HepG2 (cell line): ENCODE data around the gene ATG9A. TPM values are rescaled to one million over a fixed set of nuclear protein-coding genes. Genes with fewer than 3 reads are reported as not detected.

Source experiments
- AKNA ChIP-seq: sonication (generic); formaldehyde crosslinking; IDR thresholded peaks from 2 replicates; pipeline ENCODE4 v1.4.0; 2020; ENCODE audit warnings: missing genetic modification reagents, borderline replicate concordance
- NFE2L2 ChIP-seq: fragments of 150-350 bp; IDR thresholded peaks from 2 replicates; pipeline ENCODE4 v1.6.1; 2014; ENCODE audit warnings: low read length
- NFRKB ChIP-seq: fragments of 450-650 bp; IDR thresholded peaks from 2 replicates; pipeline ENCODE4 v1.6.1; 2017
- SNAPC4 ChIP-seq: sonication (generic); formaldehyde crosslinking; IDR thresholded peaks from 2 replicates; pipeline ENCODE4 v1.4.0; 2020; ENCODE audit warnings: mild to moderate bottlenecking, missing genetic modification reagents
- polyA plus RNA-seq, 8 experiments: library from polyadenylated mRNA; depleted of rRNA in 3 of 8; stranded (reverse) in 7 of 8; unstranded in 1 of 8; fragments of >200 nt; fragmentation: Illumina TruSeq in 4 of 8; extraction: Trizol in 4 of 8; gene quantifications; 2 replicates each; pipeline versions ENCODE4 v1.2.1 to v1.2.3, GENCODE V29; 2011 to 2016; ENCODE audit warnings: low read depth in 4 of 8, missing spikeins in 1 of 8, mixed read lengths in 1 of 8; ENCODE audit not compliant: insufficient read depth in 1 of 8
- total RNA-seq, 5 experiments: library from RNA; depleted of rRNA; stranded (reverse); fragments of >200 nt; fragmentation: Illumina TruSeq; extraction: Trizol; gene quantifications; 2 replicates each; pipeline ENCODE4 v1.2.3, GENCODE V29; 2016; ENCODE audit warnings: low read depth in 1 of 5
- TF ChIP-seq, protein P1 (sequence below): sonication (generic); formaldehyde crosslinking; IDR thresholded peaks from 2 replicates; pipeline ENCODE4 v1.4.0; 2020; ENCODE audit warnings: mild to moderate bottlenecking, missing genetic modification reagents
- TF ChIP-seq, protein P2 (sequence below): sonication (generic); formaldehyde crosslinking; IDR thresholded peaks from 2 replicates; pipeline ENCODE4 v1.4.0; 2020; ENCODE audit warnings: missing genetic modification reagents

ATG9A gene
- total and polyA plus RNA-seq, 2 of the 13 experiments (the other 11 are each of a cell fraction or from before 2014, with no cell fraction given), result 35.0 to 131 TPM

GRCh38 chr2:219249203-219249980 is 20.0 kb upstream of the ATG9A start (continued):
- no peak for TF ChIP-seq AKNA (CRISPR knock-in tag)
- TF ChIP-seq, protein P1, sequence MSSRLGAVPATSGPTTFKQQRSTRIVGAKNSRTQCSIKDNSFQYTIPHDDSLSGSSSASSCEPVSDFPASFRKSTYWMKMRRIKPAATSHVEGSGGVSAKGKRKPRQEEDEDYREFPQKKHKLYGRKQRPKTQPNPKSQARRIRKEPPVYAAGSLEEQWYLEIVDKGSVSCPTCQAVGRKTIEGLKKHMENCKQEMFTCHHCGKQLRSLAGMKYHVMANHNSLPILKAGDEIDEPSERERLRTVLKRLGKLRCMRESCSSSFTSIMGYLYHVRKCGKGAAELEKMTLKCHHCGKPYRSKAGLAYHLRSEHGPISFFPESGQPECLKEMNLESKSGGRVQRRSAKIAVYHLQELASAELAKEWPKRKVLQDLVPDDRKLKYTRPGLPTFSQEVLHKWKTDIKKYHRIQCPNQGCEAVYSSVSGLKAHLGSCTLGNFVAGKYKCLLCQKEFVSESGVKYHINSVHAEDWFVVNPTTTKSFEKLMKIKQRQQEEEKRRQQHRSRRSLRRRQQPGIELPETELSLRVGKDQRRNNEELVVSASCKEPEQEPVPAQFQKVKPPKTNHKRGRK, result no peak
- no peak for TF ChIP-seq SNAPC4
- TF ChIP-seq, protein P2, sequence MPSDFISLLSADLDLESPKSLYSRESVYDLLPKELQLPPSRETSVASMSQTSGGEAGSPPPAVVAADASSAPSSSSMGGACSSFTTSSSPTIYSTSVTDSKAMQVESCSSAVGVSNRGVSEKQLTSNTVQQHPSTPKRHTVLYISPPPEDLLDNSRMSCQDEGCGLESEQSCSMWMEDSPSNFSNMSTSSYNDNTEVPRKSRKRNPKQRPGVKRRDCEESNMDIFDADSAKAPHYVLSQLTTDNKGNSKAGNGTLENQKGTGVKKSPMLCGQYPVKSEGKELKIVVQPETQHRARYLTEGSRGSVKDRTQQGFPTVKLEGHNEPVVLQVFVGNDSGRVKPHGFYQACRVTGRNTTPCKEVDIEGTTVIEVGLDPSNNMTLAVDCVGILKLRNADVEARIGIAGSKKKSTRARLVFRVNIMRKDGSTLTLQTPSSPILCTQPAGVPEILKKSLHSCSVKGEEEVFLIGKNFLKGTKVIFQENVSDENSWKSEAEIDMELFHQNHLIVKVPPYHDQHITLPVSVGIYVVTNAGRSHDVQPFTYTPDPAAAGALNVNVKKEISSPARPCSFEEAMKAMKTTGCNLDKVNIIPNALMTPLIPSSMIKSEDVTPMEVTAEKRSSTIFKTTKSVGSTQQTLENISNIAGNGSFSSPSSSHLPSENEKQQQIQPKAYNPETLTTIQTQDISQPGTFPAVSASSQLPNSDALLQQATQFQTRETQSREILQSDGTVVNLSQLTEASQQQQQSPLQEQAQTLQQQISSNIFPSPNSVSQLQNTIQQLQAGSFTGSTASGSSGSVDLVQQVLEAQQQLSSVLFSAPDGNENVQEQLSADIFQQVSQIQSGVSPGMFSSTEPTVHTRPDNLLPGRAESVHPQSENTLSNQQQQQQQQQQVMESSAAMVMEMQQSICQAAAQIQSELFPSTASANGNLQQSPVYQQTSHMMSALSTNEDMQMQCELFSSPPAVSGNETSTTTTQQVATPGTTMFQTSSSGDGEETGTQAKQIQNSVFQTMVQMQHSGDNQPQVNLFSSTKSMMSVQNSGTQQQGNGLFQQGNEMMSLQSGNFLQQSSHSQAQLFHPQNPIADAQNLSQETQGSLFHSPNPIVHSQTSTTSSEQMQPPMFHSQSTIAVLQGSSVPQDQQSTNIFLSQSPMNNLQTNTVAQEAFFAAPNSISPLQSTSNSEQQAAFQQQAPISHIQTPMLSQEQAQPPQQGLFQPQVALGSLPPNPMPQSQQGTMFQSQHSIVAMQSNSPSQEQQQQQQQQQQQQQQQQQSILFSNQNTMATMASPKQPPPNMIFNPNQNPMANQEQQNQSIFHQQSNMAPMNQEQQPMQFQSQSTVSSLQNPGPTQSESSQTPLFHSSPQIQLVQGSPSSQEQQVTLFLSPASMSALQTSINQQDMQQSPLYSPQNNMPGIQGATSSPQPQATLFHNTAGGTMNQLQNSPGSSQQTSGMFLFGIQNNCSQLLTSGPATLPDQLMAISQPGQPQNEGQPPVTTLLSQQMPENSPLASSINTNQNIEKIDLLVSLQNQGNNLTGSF (CRISPR knock-in tag), result no peak
- TF ChIP-seq NFRKB, result no peak
- TF ChIP-seq NFE2L2, result no peak
